NCI-H128 (cell line): ENCODE results near the gene ADCY9.
A peak's percentile ranks its signal among the peaks of the same experiment; 100 is the strongest.
"Not testable (repeated sequence)": the region's sequence is repeated elsewhere in the genome, so short reads cannot be mapped to it uniquely, and the experiment has no call there.

Source experiments
- DNase-seq: peaks from one replicate; lab custom pipeline; 2025; ENCODE audit not compliant: unreplicated experiment; lab: John Stamatoyannopoulos, UW

ADCY9 gene

GRCh38 chr16:3954411-3954921 is 161.8 kb downstream of the ADCY9 start:
- DNase-seq, result no peak

GRCh38 chr16:3953728-3954410 is 162.4 kb downstream of the ADCY9 start:
- DNase-seq, result no peak

GRCh38 chr16:3952737-3953131 is 163.5 kb downstream of the ADCY9 start:
- DNase-seq, result no peak

DNA sequence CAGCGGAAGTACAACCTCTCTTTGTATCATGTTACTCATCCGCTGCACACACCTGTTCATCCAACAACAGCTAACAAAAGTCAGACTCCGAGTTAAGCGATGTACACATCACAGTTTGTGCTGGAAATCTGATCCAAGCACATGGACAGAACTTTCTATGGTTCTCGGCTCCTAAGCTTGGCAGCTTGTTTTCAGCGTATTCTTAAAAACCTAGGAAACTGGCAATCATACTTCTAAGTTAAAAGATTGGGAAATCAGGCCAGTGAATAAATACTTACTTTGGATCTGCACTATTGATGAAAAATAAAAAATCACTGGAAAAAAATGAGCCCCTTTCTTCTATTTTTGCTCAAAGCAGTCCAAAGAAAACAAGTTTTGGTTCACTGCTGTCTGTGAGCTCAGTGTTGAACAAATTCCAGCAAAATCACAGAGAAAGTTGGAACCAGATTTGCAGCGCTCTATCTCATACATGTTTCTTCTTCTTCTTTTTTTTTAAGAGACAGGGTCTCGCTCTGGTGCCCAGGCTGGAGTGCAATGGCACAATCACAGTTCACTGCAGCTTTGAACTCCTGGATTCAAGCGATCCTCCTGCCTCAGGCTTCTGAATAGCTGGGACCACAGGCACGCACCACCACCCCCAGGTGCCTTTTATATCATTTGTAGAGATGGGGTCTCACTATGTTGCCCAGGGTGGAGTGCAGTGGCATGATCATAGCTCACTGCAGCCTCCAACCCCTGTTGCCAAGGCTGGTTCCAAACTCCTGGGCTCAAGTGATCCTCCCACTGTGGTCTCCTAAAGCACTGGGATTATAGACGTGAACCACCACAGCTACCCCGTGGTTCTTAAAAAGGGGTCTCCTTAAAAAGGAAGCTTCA is 164.1 kb downstream of the ADCY9 start:
- DNase-seq, result peak; percentile 12

DNA sequence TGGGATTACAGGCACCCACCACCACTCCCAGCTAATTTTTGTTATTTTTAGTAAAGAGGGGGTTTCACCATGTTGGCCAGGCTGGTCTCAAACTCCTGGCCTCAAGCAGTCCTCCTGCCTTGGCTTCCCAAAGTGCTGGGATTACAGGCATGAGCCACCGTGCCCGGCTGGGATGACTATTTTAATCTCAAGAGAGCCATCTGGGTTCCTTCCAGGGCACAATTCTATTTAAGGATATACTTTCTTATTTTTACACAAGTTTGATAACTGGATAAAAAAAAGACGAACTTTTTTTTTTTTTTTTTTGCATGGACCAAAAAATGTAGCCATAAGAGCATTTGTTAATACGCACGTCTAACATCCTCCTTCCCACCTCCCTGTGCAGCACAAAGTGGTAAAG is 164.9 kb downstream of the ADCY9 start:
- not testable (repeated sequence) for DNase-seq

DNA sequence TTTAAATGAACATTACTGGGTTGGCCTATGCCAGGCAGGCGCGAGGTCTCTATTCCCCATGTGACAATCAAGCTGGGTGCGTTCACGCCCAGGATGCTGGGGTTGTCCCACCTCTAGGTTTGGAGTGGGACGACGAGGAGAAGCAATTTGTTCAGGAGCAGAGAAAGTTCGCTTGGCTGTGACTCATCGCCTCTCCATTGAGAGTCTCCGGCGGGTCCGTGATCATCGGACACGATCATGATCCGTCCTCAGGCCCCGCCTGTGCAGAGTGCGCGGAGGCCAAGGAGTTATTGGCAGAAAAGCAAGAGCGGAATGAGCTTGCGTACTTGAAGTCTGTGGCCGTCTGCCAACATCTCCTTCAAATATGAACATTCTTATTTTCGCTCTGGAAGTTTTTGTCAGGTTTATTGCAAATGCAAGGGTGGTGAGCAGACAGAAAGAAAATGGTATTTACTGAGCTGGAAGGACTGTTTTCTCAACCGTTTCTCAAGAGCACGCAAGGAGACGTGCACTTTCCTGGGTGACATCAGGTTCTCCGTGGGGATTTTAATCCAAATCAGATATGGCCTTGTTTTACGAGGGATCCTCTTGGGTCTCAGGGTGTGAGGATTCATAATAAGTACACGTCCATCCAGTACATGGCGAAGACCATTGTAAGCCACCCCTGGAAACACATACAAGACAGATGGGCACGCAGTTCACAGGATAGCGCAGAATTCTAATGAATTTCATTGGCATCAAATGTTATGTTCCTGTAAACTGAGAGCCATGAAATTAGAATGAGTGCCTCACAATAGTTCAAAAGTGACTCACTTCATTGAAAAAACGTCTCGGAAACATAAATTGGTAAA is 165.7 kb downstream of the ADCY9 start:
- no peak for DNase-seq

DNA sequence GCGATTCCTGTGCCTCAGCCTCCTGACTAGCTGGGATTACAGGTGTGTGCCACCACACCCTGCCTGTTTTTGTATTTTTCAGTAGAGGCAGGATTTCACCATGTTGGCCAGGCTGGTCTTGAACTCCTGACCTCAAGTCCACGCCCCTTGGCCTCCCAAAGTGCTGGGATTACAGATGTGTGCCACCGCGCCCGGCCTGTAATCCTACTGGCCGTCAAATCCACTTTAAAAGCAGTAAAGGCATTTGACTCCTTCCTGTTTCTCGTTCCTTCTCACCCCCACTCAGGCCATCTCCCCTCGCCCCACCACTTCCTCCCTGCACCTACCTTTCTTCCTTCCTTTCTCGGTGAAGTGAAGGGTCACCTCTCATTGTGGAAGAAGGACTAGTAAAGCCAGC is 166.3 kb downstream of the ADCY9 start:
- DNase-seq, result no peak

GRCh38 chr16:3949287-3949686 is 167.0 kb downstream of the ADCY9 start:
- no peak for DNase-seq

GRCh38 chr16:3948378-3948995 is 167.8 kb downstream of the ADCY9 start:
- no peak for DNase-seq

- DNase-seq, result no peak
Measured at GRCh38 chr16:3946604-3947180, 169.6 kb downstream of the ADCY9 start.

DNA sequence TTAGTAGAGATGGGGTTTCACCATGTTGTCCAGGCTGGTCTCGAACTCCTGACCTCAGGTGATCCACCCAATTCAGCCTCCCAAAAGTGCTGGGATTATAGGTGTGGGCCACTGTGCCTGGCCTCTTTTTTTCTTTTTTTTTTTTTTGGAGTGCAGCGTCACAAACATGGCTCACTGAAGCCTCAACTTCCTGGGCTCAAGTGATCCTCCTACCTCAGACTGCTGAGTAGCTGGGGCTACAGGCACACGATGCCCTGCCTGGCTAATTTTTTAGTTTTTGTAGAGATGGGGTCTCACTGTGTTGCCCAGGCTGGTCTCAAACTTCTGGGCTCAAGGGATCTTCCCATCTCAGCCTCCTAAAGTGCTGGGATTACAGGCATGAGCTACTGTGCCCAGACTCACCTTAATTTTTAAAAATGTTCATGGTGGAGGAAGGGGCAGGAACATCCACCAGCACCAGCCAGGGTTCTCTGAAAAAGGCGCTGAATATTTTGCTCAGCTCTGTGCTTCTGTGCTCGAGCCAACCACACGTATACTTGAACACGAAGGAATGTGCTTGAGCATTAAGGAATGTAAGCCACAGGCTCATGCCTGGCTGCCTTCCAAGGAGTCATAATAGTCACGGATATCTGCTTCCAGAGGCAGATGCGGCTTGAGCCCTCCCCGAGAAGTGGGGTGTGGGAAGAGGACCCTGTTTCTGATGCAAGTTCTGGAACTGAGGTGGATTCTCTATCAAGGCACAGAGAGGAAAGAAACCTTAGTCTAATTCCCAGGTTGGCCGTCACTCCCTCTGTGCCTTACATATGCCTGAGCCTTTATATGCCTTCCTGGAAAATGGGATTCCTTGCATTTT is 170.3 kb downstream of the ADCY9 start:
- no peak for DNase-seq

GRCh38 chr16:3944457-3944856 is 171.8 kb downstream of the ADCY9 start:
- DNase-seq, result not testable (repeated sequence)

GRCh38 chr16:3942146-3942545 is 174.1 kb downstream of the ADCY9 start:
- DNase-seq, result not testable (repeated sequence)

DNA sequence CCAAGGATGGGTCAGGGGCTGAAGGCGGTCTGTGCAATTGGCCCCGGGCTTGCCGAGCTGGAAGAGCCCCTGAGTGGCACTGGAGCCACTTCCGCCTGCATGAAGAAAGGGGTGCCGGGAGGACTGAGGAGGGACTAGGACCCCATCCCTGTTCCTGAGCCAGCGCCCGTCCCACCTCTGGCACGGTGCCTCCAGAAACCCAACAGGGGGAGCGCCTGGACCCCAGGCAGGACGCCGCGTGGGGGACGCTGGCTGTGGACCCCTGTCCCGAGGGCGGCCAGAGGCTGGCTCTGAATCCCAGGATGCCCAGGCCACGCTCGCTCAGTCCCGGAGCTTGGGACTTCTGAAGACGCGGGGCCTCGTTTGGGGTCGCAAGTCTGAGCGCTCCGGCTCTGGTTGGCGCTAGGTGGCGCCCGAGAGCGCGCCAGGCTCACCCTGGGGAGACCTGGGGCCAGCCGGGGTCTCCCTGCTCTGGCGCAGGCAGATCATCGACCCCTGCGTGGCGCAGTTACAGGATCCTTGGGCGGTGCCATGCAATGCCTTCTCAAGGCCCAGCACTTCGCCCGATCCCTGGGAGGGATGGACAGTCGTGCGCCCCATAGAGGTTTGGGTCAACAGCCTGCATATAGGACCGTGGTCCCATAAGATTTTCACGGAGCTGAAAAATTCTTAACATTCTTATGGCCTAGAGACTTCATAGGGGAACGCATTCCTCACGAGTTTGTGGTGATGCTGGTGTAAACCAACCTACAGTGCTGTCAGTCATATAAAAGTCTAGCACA is 177.2 kb downstream of the ADCY9 start:
- no peak for DNase-seq

DNA sequence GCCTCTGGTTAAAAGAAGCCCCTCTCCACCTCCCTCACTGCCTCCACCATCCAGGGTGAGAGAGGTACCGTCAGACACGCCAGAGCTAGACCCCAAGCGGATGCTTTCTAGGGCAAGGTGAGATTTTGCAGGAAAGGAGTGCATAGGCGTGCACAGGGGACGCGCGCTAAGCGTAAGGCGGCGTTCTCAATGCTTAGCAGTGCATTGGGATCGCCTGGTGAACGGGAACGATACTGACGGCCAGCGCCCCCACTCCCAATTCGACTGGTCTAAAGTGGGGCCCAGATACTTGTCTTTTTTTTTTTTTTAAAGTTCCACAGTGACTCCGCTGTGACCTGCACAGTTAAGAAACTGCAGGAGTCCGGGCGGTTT is 177.8 kb downstream of the ADCY9 start:
- DNase-seq, result no peak

DNA sequence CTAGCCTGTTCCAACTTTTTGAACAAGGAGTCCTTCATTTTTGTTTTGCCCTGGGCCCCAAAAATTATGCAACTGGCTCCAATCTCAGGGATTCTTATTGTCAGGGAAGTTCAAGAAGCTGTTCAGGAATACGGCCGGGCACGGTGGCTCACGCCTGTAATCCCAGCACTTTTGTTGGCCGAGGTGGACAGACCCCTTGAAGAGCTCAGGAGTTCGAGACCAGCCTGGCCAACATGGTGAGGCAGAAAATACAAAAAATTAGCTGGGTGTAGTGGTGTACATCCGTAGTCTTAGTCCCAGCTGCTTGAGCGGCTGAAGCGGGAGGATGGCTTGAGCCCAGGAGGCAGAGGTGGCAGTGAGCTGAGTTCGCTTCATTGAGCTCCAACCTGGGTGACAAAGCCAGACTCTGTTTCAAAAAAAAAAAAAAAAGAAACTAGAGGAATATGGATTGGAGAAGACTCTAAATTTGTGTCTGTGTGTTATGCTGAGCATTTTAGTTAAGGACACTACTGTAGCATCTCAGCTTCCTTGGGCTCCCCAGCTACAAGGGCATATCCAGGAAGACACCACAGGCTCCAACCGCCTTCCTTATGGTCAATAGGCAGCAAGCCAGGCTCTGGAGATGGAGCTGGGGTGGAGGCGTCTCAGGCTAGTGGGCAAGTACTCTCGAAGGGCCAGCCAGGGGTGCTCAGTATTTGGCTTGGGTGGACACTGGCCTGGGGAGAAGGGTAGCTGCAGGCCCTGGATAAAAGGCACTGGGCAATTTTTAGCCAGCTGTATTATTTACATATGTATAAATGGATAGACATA is 179.0 kb downstream of the ADCY9 start:
- DNase-seq, result no peak

- DNase-seq, result no peak
Measured at GRCh38 chr16:3935921-3936320, 180.3 kb downstream of the ADCY9 start.
